Bronchial epithelial cell (primary cell): Measurements from ENCODE around the gene COMMD1. TPM values are rescaled to one million over a fixed set of nuclear protein-coding genes. Genes with fewer than 3 reads are reported as not detected.

ENCODE experiments used
- DNase-seq: peaks from one replicate; pipeline ENCODE4 v3.0.0-alpha.2; 2010; ENCODE audit warnings: low read depth
- FAIRE-seq: peaks from 2 replicates; lab custom pipeline; 2011; peaks lifted over from hg19 to GRCh38; lab: Jason Lieb, UNC
- H3K27me3 ChIP-seq: 2 replicates; pipeline ENCODE4 v1.5.1; 2011; ENCODE audit warnings: low read length; ENCODE audit not compliant: control insufficient read depth, insufficient read depth
- H3K36me3 ChIP-seq: 2 replicates; pipeline ENCODE4 v1.5.1; 2011; ENCODE audit warnings: low read length; ENCODE audit not compliant: control insufficient read depth, insufficient read depth
- H3K4me3 ChIP-seq: 2 replicates; pipeline ENCODE4 v1.5.1; 2011; ENCODE audit warnings: mild to moderate bottlenecking, low read depth, low read length, control low read depth
- total RNA-seq: library from RNA; depleted of rRNA; stranded (reverse); fragments of >200 nt; gene quantifications from 2 replicates; pipeline ENCODE4 v1.2.1, GENCODE V29; 2014
- TF ChIP-seq, protein P1 (sequence below): IDR thresholded peaks from 2 replicates; pipeline ENCODE4 v1.5.1; 2011; ENCODE audit warnings: mild to moderate bottlenecking, moderate library complexity, low read length, control low read depth, inconsistent platforms; ENCODE audit not compliant: insufficient read depth, severe bottlenecking

The COMMD1 gene
- total RNA-seq, 1 donor from 2014 or later = 30.5 TPM

DNA sequence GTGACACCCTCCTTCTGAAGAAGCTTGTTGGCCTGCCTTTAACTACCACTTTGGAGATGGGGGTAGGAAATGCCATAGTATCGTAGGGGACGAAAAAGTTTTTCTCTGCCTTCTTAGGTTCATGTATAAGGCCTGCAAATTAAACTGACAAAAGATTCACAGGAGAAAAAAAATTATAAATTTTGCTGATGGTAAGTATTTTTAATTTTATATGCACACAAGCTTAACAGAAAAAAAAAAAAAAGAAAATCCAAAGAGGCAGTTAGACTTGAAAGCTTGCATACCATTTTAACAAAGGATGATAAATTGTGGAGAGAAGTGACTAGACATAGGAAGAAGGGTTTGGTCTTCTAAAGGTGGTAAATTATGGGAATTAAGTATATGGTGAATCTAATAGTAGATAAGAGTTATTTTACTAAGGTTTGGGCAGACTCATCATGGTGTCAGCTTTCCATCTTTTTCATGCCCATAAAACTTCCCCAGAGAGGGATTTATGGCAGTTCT lies 227.9 kb downstream of the COMMD1 start:
- FAIRE-seq (no peak), DNase-seq (no peak)
- TF ChIP-seq, protein P1, sequence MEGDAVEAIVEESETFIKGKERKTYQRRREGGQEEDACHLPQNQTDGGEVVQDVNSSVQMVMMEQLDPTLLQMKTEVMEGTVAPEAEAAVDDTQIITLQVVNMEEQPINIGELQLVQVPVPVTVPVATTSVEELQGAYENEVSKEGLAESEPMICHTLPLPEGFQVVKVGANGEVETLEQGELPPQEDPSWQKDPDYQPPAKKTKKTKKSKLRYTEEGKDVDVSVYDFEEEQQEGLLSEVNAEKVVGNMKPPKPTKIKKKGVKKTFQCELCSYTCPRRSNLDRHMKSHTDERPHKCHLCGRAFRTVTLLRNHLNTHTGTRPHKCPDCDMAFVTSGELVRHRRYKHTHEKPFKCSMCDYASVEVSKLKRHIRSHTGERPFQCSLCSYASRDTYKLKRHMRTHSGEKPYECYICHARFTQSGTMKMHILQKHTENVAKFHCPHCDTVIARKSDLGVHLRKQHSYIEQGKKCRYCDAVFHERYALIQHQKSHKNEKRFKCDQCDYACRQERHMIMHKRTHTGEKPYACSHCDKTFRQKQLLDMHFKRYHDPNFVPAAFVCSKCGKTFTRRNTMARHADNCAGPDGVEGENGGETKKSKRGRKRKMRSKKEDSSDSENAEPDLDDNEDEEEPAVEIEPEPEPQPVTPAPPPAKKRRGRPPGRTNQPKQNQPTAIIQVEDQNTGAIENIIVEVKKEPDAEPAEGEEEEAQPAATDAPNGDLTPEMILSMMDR = no peak
- Histone ChIP-seq H3K4me3 (no peak overlapping the region), H3K27me3 (no peaks in the 10 kb centered on the region), H3K36me3 (no peaks in the 10 kb centered on the region)

DNA sequence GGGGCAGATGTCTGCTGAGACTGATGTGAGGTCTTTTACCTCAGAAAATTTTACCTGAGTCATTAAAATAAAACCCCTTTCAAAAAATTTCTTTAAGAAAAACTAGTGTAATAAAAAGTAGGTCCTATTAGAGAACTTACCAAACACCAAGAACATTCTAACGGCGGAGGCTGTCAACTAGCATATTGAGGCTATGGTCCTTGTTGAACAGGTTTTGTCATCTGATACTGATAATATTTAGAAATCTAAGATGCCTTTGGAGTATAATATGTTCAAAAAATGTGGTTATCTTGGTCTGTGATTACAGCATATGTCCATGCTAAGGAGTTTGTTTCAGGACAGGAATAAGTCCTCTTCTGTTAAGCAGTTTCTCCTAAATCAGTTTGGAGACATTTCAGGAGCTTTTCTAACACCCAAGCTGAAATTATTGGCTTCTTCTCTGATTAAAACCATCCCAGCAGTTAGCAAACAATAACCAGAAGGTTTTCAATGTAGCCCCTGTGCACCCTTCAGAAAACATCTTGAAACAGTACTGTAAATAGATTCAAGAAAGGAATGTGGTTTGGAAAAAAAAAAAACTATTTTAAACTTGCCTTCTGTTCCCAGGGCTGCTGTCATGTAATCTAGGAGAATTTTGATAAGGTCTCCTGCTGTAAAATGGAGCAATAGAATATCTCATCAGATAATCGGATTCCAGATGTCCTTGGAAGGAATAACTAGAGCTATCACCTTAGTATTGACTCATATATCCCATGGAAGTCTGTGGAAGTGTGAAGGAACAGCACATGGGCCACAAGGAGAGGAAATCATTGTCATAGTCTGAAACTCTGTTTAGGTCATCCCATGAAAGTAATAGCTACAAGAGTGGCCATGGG lies 231.7 kb downstream of the COMMD1 start:
- Histone ChIP-seq H3K36me3 (no peaks in the 10 kb centered on the region), H3K27me3 (no peaks in the 10 kb centered on the region), H3K4me3 (no peak overlapping the region)
- TF ChIP-seq, protein P1 = no peak
- FAIRE-seq = no peak
- DNase-seq = no peak

DNA sequence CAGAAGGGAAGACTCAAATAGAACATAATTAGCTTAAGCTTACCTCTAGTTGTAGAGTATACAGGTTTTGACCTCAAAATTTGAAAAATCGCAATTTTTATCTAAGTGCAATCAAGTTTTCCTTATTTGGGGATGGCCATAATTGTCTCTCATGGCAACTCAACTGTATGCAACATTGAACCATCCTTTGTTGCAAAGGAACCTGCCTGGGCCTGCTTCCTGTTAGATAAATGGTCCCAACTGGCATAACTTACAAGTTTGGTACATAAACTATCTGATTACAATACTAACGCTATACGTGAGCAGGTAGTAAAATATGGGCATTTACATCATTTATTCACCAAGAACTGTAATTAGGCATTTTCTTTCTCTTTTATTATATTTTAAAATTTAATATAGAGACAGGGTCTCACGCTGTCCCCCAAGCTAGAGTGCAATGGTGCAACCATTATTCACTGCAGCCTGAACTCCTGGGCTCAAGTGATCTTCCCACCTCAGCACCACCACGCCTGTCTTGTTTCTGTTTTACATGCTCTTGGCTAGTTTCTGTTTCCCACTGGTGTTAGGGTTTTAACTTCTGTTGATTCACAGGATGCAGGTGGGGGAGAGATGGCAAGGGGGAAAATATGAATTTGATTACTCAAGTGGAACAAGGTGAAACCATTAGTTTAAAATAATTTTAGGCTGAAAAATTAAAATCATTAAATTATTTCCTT lies 235.1 kb downstream of the COMMD1 start:
- TF ChIP-seq, protein P1 = no peak
- peak; percentile 37 for DNase-seq
- Histone ChIP-seq H3K27me3 (no peaks in the 10 kb centered on the region), H3K36me3 (no peaks in the 10 kb centered on the region), H3K4me3 (no peak overlapping the region)
- no peak for FAIRE-seq

DNA sequence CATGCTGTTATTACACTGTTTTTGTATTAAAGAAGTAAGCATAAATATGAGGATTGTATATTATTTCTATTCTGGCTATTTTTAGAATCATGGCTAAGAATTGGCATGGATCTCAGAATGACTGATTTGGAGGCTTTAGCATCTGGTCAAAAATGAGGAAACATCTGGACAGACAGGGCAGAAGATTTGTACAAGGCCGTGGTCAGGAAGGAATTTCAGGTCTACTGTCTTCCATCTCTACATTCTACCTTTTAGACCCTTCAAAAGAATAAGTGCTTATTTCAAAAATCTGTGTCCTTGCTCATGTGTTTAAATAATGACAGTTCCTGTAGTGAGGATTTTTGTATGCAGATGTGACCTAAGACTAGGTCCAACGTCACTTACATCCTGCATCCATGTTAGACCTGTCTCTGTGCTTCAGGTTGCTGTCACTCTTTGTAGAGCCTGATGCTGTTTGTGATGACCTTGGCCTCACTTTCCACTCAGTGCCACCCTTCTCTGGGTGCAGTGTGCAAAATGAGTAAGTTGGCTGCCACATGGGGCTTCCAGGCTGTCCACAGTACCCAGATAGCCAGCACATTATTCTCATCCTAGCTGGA lies 235.8 kb downstream of the COMMD1 start:
- DNase-seq (no peak), FAIRE-seq (no peak)
- no peaks in the 10 kb centered on the region for H3K27me3 ChIP-seq
- TF ChIP-seq, protein P1 = no peak
- H3K4me3 ChIP-seq = no peak overlapping the region
- no peaks in the 10 kb centered on the region for H3K36me3 ChIP-seq

DNA sequence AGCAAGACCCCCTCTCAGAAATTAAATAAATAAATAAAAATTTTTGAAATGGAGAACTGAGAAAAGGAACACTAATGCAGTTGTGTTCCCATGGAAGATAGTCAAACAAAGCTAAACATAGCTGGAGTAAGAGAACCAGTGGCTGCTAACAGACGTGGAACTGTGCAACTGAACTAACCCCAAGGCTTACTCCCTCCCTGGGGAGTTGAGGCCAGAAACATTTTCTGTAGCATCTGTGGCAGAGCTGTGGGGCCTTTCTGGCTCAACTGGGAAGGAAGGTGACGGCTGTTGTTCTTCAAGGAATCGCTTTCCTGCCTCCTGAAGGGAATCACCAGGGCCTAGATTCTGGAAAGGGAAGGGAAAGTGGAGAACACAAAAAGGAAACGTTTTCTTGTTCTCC lies 236.6 kb downstream of the COMMD1 start:
- DNase-seq (no peak), FAIRE-seq (no peak)
- TF ChIP-seq, protein P1 = no peak
- no peaks in the 10 kb centered on the region for H3K36me3 ChIP-seq
- H3K4me3 ChIP-seq = no peak overlapping the region
- no peaks in the 10 kb centered on the region for H3K27me3 ChIP-seq
